IPS-18a (cell line): ENCODE results near the gene EPG5.

Source experiments
- H3K27ac ChIP-seq: one replicate; pipeline ENCODE4 v1.5.1; 2013; ENCODE audit warnings: low read length
- H3K27me3 ChIP-seq: one replicate; pipeline ENCODE4 v1.6.1; 2013; ENCODE audit warnings: mild to moderate bottlenecking, low read length; ENCODE audit not compliant: control insufficient read depth, insufficient read depth
- H3K36me3 ChIP-seq: one replicate; pipeline ENCODE4 v1.6.1; 2013; ENCODE audit warnings: low read depth, low read length; ENCODE audit not compliant: control insufficient read depth
- H3K4me1 ChIP-seq: one replicate; pipeline ENCODE4 v1.6.1; 2013; ENCODE audit warnings: low read depth, low read length; ENCODE audit not compliant: control insufficient read depth
- H3K4me3 ChIP-seq: one replicate; pipeline ENCODE4 v1.5.1; 2013; ENCODE audit warnings: low read length
- H3K9ac ChIP-seq: one replicate; pipeline ENCODE4 v1.6.1; 2013; ENCODE audit warnings: mild to moderate bottlenecking, low read length, moderate library complexity
- H3K9me3 ChIP-seq: one replicate; pipeline ENCODE4 v1.6.1; 2013; ENCODE audit warnings: low read depth, low read length; ENCODE audit not compliant: control insufficient read depth

The EPG5 gene

DNA sequence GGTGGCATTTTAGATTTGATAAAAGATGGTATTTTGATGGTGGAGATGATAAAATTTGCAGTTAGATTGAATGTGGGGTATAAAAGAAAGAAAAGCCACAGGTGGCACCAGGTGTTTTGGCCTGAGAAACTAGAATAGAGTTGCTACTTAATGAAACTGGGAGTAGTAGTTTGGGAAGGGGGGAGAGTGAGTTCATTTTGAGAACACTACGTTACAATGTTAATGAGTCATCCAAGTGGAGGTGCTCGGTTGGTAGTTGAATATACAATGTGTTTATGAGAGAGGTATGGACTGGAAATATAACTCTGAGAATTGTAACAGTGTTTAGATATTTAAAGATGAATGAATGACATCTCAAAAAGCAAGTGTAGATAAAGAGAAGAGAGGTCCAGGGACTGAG lies 26.4 kb downstream of the EPG5 start:
- H3K36me3 ChIP-seq = peaks cover 39% of the 10 kb centered on the region
- no peaks in the 10 kb centered on the region for H3K27me3 ChIP-seq
- no peaks in the 10 kb centered on the region for H3K4me1 ChIP-seq
- no peaks in the 10 kb centered on the region for H3K9me3 ChIP-seq
- no peak overlapping the region for H3K9ac ChIP-seq
- H3K27ac ChIP-seq = no peak overlapping the region
- no peak overlapping the region for H3K4me3 ChIP-seq

DNA sequence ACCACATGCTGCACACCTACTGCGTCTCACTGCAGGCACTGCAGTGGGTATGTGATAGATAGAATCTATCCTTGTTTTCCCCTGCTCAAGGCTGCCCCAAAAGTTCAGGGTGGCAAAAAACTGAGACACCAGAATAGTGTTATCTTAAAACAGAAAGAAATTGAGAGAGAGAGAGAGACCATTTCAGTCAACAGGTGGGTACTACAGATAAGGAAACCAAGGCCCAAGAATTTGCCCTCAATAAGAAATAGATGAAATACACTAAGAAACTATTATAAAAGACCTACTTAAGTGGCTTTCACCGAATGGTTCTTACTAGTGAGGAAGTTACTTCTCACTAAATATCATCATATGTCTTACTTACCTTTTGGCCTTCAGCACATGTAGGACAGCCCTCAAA lies 27.9 kb downstream of the EPG5 start:
- H3K36me3 ChIP-seq = peaks cover 29% of the 10 kb centered on the region
- no peaks in the 10 kb centered on the region for H3K9me3 ChIP-seq
- no peaks in the 10 kb centered on the region for H3K27me3 ChIP-seq
- H3K4me3 ChIP-seq = no peak overlapping the region
- no peak overlapping the region for H3K9ac ChIP-seq
- H3K4me1 ChIP-seq = no peaks in the 10 kb centered on the region
- no peak overlapping the region for H3K27ac ChIP-seq

DNA sequence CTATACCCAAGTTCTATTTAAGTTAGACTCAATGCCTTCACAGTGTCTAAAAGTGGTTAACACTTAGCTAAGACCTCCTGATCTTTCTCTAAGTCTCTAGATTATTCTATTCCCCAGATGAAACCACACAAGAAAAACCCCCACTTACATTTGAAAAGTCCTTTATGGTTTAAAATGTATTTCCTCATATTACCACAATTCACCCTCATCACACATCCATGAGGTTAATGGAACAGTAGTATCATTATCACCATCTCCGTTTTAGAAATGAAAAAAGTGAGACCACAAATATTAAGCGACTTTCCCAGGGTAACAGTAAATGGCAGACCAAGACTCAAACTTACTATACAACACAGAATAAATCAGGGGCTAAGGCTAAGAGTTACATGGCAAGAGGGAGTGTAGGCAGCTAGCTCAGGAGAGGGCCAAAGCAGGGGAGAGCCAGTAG lies 28.6 kb downstream of the EPG5 start:
- Histone ChIP-seq H3K36me3 (peaks cover 24% of the 10 kb centered on the region), H3K4me1 (no peaks in the 10 kb centered on the region), H3K4me3 (no peak overlapping the region), H3K27ac (no peak overlapping the region), H3K27me3 (no peaks in the 10 kb centered on the region), H3K9me3 (no peaks in the 10 kb centered on the region), H3K9ac (no peak overlapping the region)

DNA sequence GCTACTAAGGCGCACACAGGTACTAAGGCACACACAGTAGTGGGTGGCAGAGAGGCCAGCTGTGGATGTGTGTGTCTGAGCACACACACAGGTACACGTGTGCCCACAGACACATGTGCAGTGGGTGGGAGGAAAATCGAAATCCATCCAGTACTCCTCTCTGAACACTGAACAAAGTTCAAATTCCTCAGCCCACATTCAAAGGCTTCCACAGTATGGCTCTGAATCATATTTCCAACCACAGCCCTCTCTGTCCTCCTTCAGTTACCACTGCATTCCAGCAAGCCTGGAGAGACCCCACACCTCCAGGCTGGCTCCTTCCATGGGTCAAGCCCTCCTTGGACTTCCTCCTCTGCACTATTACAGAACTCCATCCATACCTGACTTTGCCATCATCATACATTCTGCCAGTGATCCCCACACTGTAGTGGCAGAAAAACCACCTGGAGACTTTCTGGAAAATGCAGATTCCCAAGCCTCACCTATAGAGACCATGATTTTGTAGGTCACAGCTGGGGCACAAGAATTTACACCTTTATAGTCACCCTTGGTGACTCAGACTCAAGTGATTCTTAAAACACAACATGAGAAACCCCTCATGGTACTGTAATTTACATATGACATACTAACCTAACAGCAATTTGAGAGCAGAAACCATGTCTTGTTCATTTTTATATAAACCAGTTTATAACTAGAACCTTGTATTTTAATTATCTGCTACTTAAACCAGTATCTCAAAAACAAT lies 31.4 kb downstream of the EPG5 start:
- Histone ChIP-seq H3K9me3 (no peaks in the 10 kb centered on the region), H3K4me1 (no peaks in the 10 kb centered on the region), H3K4me3 (no peak overlapping the region), H3K36me3 (peaks cover 13% of the 10 kb centered on the region), H3K27ac (no peak overlapping the region), H3K9ac (no peak overlapping the region), H3K27me3 (no peaks in the 10 kb centered on the region)

DNA sequence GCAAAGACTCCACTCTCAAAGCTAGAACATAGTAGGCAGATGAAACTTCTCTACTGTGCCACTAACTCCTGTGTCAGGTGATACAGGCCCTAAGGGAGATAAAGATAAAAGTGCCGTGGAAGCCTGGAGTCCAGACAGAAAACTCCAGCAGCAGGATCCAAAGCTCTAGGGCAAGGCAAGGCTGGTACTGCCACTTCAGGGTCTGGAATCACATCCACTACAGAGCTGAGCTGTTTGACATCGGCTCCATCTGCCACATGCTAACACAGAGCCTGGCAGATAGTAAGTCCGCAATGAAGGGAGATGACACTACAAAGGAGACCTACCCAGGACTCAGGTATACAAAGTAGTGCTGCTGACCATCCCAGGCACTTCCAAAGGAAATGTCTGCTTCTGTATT lies 34.4 kb downstream of the EPG5 start:
- peaks cover 20% of the 10 kb centered on the region for H3K36me3 ChIP-seq
- H3K27me3 ChIP-seq = no peaks in the 10 kb centered on the region
- H3K4me1 ChIP-seq = no peaks in the 10 kb centered on the region
- no peak overlapping the region for H3K27ac ChIP-seq
- no peak overlapping the region for H3K4me3 ChIP-seq
- no peaks in the 10 kb centered on the region for H3K9me3 ChIP-seq
- H3K9ac ChIP-seq = no peak overlapping the region

DNA sequence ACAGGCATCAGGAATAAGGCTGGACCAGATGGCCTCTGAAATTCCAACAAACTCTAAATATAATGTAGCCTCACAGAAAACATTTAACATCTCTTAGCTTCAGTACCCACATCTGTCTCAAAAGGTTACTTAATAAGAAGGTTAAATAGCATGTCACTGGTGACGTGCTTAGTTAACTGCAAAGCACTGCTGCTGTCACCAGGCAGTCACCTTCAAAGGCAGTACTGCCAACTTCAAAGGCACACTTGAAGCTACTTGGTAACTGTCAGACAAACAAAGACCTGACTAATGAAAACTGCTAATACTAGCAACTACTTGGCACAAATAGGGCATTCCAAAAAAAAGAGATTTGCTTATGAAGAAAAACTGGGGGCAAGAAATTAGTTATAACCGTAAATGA lies 36.2 kb downstream of the EPG5 start:
- H3K27ac ChIP-seq = no peak overlapping the region
- H3K27me3 ChIP-seq = no peaks in the 10 kb centered on the region
- no peaks in the 10 kb centered on the region for H3K4me1 ChIP-seq
- H3K9ac ChIP-seq = no peak overlapping the region
- no peaks in the 10 kb centered on the region for H3K9me3 ChIP-seq
- peaks cover 25% of the 10 kb centered on the region for H3K36me3 ChIP-seq
- H3K4me3 ChIP-seq = no peak overlapping the region

DNA sequence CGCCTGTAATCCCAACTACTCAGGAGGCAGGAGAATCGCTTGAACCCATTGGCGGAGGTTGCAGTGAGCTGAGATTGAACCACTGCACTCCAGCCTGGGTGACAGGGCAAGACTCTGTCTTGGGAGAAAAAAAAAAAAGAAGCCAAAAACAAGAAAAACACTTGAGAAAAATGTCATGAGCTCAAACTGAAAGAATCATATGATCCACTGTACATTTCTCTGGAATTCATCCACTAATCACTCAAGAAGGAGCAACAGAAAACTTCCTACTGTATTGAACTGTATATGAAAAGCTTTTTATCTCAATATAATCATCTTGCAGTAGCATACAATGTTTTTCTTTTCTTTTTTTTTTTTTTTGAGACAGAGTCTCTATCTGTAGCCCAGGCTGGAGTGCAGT lies 40.4 kb downstream of the EPG5 start:
- Histone ChIP-seq H3K9ac (no peak overlapping the region), H3K4me3 (no peak overlapping the region), H3K36me3 (peaks cover 54% of the 10 kb centered on the region), H3K27me3 (no peaks in the 10 kb centered on the region), H3K9me3 (no peaks in the 10 kb centered on the region), H3K27ac (no peak overlapping the region), H3K4me1 (no peaks in the 10 kb centered on the region)

DNA sequence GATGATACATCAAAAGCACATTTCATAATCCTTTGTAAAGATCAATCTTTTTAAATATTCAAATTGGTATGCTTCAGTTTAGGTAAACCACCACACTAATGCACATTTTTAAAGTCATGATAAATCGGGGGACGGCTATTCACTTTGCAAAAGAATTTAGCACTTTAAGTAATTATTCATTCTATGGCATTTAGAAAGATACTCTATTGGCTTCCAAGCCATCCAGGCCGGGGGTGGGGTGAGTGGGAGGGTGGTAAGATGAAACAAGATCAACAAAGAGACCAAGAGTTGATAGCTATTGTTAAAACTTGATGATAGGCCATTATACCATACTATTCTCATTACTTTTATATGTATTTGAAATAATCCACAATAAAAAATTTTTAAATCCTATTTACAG lies 41.0 kb downstream of the EPG5 start:
- no peak overlapping the region for H3K4me3 ChIP-seq
- no peak overlapping the region for H3K9ac ChIP-seq
- no peaks in the 10 kb centered on the region for H3K27me3 ChIP-seq
- peaks cover 54% of the 10 kb centered on the region for H3K36me3 ChIP-seq
- H3K27ac ChIP-seq = no peak overlapping the region
- H3K9me3 ChIP-seq = no peaks in the 10 kb centered on the region
- no peaks in the 10 kb centered on the region for H3K4me1 ChIP-seq

DNA sequence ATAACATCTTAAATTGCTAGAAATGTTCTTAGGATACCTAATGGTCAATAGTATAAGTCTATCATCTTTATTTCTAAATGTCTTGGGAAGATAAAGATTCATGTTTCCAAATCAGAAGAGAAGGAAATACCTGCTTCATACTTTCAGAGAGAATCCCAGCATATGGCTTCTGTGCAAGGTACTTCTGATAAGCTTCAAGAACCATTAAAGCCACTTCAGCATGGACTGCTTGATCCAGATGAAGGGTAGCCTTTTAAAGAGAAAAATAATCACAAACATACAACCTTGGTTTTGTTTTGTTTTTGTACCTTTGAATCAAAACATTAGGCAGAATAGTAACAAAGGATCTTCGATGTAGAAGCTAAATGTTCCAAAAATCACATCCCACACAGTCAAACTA lies 44.0 kb downstream of the EPG5 start:
- Histone ChIP-seq H3K36me3 (peaks cover 42% of the 10 kb centered on the region), H3K4me3 (no peak overlapping the region)

DNA sequence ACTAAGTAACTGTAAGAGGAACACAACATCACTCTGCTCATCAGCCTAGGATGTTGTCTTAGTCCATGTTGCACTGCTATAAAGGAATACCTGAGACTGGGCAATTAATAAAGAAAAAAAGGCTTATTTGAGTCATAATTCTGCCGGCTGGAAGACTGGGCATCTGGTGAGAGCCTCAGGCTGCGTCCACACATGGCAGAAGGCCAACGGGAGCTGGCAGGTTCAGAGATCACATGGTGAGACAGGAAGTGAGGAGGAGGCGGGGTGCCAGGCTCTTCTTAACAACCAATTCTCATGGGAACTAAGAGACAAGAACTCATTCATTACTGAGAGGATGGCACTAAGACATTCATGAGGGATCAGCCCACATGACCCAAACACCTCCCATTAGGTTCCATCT lies 46.8 kb downstream of the EPG5 start:
- H3K4me1 ChIP-seq = no peaks in the 10 kb centered on the region
- no peak overlapping the region for H3K9ac ChIP-seq
- H3K4me3 ChIP-seq = no peak overlapping the region
- H3K27me3 ChIP-seq = no peaks in the 10 kb centered on the region
- peaks cover 46% of the 10 kb centered on the region for H3K36me3 ChIP-seq
- no peaks in the 10 kb centered on the region for H3K9me3 ChIP-seq
- no peak overlapping the region for H3K27ac ChIP-seq

More for the DNA sequence above, 44.0 kb downstream of the EPG5 start:
- Histone ChIP-seq H3K9me3 (no peaks in the 10 kb centered on the region), H3K27me3 (no peaks in the 10 kb centered on the region), H3K9ac (no peak overlapping the region), H3K27ac (no peak overlapping the region), H3K4me1 (no peaks in the 10 kb centered on the region)

DNA sequence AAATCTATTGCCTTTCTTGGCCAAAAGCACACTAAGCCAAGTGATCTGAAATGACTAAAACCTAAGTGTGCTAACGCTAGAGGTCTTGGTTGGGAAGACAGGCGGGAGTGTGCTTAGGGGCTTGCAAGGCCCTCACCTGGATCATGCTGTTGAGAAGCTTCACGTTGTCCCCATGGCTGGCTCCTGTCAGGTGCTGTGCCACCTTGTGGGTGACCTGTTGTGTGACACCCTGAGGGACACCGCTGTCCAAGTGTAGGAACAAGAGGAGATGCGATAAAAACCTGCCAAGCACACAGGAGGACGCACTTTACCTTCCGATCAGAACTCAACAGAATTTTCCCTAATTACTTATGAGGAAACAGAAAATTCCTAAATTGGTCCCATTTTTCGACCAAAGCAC lies 50.8 kb downstream of the EPG5 start:
- Histone ChIP-seq H3K9me3 (no peaks in the 10 kb centered on the region), H3K9ac (no peak overlapping the region), H3K4me3 (no peak overlapping the region), H3K4me1 (no peaks in the 10 kb centered on the region), H3K36me3 (peaks cover 41% of the 10 kb centered on the region), H3K27ac (no peak overlapping the region), H3K27me3 (no peaks in the 10 kb centered on the region)

DNA sequence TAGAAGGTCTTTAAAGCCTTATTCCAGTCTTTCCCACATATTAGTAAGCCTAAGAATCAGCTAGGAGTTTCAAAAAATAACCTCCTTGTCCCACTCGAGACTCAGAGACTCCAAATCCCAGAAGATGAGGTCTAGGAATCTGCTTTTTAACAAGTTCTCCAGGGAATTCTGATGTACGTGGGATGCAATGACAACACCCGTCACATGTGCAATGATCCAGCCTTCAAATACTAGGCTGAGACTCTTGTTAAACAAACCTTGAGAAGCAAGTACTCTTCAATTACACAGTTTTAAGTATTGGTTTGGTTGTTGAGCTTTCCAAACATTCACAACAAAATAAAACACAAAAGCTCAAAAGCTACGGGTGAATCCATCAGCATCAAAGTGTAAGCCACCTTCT lies 53.9 kb downstream of the EPG5 start:
- no peak overlapping the region for H3K9ac ChIP-seq
- peaks cover 46% of the 10 kb centered on the region for H3K36me3 ChIP-seq
- H3K27me3 ChIP-seq = no peaks in the 10 kb centered on the region
- H3K4me1 ChIP-seq = no peaks in the 10 kb centered on the region
- no peak overlapping the region for H3K27ac ChIP-seq
- H3K4me3 ChIP-seq = no peak overlapping the region
- H3K9me3 ChIP-seq = no peaks in the 10 kb centered on the region
